ENCODE data around the gene CCDC7.
"Not testable (repeated sequence)": the region's sequence is repeated elsewhere in the genome, so short reads cannot be mapped to it uniquely, and the experiment has no call there.

DNA sequence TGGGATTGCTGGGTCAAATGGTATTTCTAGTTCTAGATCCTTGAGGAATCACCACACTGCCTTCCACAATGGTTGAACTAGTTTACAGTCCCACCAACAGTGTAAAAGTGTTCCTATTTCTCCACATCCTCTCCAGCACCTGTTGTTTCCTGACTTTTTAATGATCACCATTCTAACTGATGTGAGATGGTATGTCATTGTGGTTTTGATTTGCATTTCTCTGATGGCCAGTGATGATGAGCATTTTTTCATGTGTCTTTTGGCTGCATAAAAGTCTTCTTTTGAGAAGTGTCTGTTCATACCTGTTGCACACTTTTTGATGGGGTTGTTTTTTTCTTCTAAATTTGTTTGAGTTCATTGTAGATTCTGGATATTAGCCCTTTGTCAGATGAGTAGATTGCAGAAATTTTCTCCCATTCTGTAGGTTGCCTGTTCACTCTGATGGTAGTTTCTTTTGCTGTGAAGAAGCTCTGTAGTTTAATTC is 37.1 kb downstream of the CCDC7 start:
- TF ChIP-seq, protein P1, sequence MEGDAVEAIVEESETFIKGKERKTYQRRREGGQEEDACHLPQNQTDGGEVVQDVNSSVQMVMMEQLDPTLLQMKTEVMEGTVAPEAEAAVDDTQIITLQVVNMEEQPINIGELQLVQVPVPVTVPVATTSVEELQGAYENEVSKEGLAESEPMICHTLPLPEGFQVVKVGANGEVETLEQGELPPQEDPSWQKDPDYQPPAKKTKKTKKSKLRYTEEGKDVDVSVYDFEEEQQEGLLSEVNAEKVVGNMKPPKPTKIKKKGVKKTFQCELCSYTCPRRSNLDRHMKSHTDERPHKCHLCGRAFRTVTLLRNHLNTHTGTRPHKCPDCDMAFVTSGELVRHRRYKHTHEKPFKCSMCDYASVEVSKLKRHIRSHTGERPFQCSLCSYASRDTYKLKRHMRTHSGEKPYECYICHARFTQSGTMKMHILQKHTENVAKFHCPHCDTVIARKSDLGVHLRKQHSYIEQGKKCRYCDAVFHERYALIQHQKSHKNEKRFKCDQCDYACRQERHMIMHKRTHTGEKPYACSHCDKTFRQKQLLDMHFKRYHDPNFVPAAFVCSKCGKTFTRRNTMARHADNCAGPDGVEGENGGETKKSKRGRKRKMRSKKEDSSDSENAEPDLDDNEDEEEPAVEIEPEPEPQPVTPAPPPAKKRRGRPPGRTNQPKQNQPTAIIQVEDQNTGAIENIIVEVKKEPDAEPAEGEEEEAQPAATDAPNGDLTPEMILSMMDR (conservative IDR thresholded peaks at IDR 0.05), result not testable (repeated sequence)
- TF ChIP-seq ZFX (IDR thresholded peaks at IDR 0.05), result not testable (repeated sequence)

Data from C4-2B (cell line).